Nephron (organoid): ENCODE results near the gene WSB2.
"Not testable (repeated sequence)": the region's sequence is repeated elsewhere in the genome, so short reads cannot be mapped to it uniquely, and the experiment has no call there.

ENCODE experiments used
- H3K27ac Mint-ChIP-seq, 3 experiments: 2 replicates each; pipeline ENCODE4 v1.8.0; 2020; ENCODE audit warnings: mixed read lengths in 3 of 3, mild to moderate bottlenecking in 2 of 3, moderate library complexity in 1 of 3
- H3K27me3 Mint-ChIP-seq: 2 replicates; pipeline ENCODE4 v1.8.0; 2021; ENCODE audit warnings: low read depth, mild to moderate bottlenecking, moderate library complexity, mixed read lengths
- H3K36me3 Mint-ChIP-seq: 2 replicates; pipeline ENCODE4 v1.8.0; 2020; ENCODE audit warnings: low read depth, mixed read lengths
- H3K4me1 Mint-ChIP-seq: 2 replicates; pipeline ENCODE4 v1.8.0; 2020; ENCODE audit warnings: mixed read lengths
- H3K4me3 Mint-ChIP-seq, 3 experiments: 2 replicates each; pipeline ENCODE4 v1.8.0; 2020; ENCODE audit warnings: mild to moderate bottlenecking in 3 of 3, mixed read lengths in 3 of 3, moderate library complexity in 2 of 3
- H3K9me3 Mint-ChIP-seq: 2 replicates; pipeline ENCODE4 v1.8.0; 2020; ENCODE audit warnings: mixed read lengths
- CTCF ChIP-seq, 3 experiments: fragments of 200-600 bp; sonication (generic); IDR thresholded peaks; one replicate each; pipeline ENCODE4 v1.5.0; 2021; ENCODE audit warnings: antibody characterized with exemption in 3 of 3; ENCODE audit not compliant: unreplicated experiment in 3 of 3

WSB2 gene

GRCh38 chr12:118029166-118029565, 31.8 kb downstream of the WSB2 start:
- H3K27me3 Mint-ChIP-seq = no peaks in the 10 kb centered on the region
- no peak for TF ChIP-seq CTCF (IDR thresholded peaks at IDR 0.05; ENCODE audit: unreplicated experiment in 3 of 3)
- peaks cover 61% of the 10 kb centered on the region for H3K36me3 Mint-ChIP-seq
- H3K9me3 Mint-ChIP-seq = no peaks in the 10 kb centered on the region
- H3K4me3 Mint-ChIP-seq = no peak overlapping the region
- no peaks in the 10 kb centered on the region for H3K4me1 Mint-ChIP-seq
- no peak overlapping the region for H3K27ac Mint-ChIP-seq

DNA sequence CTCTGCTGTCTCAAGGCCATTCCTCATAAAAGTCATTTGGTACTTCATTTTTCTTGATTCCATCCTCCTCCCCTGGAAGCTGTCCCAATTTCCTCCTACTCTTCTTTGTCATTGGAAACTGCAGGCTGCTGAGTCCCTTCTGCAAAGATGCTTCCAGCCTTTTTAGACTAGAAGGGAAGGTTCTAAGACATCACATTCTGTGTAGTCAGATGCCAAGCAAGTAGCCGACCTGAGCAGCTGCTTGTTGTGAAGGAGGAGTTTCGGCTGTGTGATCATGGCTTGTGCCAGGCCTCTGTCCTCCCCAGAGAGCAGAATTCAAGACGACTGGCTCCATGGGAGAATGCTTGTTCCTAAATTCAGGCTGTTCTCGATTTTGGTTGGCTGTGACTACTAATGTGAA, 35.8 kb downstream of the WSB2 start:
- Mint-ChIP-seq H3K9me3 (no peaks in the 10 kb centered on the region), H3K27ac (no peak overlapping the region), H3K4me3 (no peak overlapping the region)

DNA sequence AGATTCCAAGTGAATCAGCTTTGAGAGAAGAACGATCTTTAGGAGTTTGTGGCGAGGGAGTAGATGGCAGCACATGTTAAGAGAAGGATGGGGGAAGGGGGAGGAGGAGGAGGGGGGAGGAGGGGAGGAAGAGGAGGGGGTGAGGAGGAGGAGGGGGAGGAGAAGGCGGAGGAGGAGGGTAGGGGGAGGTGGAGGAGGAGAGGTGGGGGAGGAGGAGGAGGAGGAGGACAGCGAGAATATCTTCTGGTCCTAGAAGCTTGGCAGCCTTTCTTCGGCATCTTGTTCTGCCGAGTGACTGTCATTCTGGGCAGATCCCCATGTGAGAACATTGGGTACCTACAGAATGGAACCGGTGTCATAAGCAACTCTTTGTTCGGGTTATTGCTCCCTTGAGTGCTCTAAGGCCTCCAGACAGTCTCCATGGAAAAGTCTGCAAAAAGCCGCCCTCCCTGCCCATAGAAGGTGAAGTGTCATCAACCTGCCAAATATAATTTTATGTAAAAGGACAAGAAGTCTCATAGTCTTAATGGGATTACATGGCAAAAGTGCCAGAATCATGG, 37.6 kb downstream of the WSB2 start:
- H3K9me3 Mint-ChIP-seq = no peaks in the 10 kb centered on the region
- H3K4me1 Mint-ChIP-seq = no peaks in the 10 kb centered on the region
- H3K27me3 Mint-ChIP-seq = no peaks in the 10 kb centered on the region
- no peak for TF ChIP-seq CTCF (IDR thresholded peaks at IDR 0.05; ENCODE audit: unreplicated experiment in 3 of 3)
- no peak overlapping the region for H3K27ac Mint-ChIP-seq
- H3K36me3 Mint-ChIP-seq = peaks cover 69% of the 10 kb centered on the region
- no peak overlapping the region for H3K4me3 Mint-ChIP-seq

More for the DNA sequence above, 35.8 kb downstream of the WSB2 start:
- TF ChIP-seq CTCF (IDR thresholded peaks at IDR 0.05; ENCODE audit: unreplicated experiment in 3 of 3) = no peak
- Mint-ChIP-seq H3K36me3 (peaks cover 70% of the 10 kb centered on the region), H3K27me3 (no peaks in the 10 kb centered on the region), H3K4me1 (no peaks in the 10 kb centered on the region)

- H3K27ac Mint-ChIP-seq = no peak overlapping the region
- H3K9me3 Mint-ChIP-seq = no peaks in the 10 kb centered on the region
- TF ChIP-seq CTCF (IDR thresholded peaks at IDR 0.05; ENCODE audit: unreplicated experiment in 3 of 3) = no peak
- peaks cover 66% of the 10 kb centered on the region for H3K36me3 Mint-ChIP-seq
- peaks cover 4% of the 10 kb centered on the region for H3K4me1 Mint-ChIP-seq
- no peaks in the 10 kb centered on the region for H3K27me3 Mint-ChIP-seq
- H3K4me3 Mint-ChIP-seq = no peak overlapping the region
Observed at GRCh38 chr12:118022728-118023109, 38.3 kb downstream of the WSB2 start.

DNA sequence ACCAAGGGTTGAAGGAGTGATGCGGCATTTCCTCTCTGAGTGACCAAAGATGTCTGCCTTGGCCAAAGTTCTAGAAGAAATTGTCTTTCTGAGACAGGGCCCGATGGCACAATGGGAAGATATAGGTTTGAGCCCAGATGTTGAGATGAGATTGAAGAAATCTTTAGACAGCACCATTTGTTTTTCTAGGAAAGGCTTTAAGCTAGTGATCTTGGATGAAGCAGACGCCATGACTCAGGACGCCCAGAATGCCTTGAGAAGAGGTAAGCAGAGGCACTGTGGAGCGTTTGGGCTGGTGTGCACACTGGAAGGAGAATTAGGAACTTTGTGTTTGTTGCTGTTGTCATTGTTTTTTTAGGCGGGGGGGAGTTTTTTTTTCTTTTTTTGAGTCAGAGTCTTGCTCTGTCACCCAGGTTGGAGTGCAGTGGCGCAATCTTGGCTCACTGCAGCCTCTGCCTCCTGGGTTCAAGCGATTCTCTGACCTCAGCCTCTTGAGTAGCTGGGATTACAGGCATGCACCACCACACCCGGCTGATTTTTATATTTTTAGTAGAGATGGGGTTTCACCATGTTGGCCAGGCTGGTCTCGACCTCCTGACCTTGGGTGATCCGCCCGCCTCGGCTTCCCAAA, 38.8 kb downstream of the WSB2 start:
- not testable (repeated sequence) for H3K9me3 Mint-ChIP-seq, H3K27me3 Mint-ChIP-seq, H3K4me1 Mint-ChIP-seq, H3K27ac Mint-ChIP-seq, H3K4me3 Mint-ChIP-seq
- H3K36me3 Mint-ChIP-seq = peaks cover 64% of the 10 kb centered on the region

DNA sequence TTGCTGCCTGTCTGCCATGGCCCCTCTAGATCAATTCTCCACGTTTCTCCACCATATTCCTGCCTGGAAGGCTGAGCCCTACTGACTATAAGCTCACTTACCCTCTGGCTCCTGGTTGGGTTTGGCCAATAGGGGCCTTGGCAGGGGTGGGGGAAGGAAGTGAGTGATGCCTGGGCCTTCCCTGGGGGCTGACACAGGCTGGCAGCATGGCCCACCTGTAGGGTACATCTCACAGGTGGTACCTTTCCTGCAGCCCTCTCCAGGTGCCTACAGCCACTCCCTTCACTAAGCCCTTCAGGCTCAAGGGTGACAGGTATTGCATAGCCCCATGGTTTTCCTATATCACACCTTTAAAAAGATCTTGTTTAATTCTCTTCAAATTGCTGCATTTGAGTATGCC, 40.9 kb downstream of the WSB2 start:
- TF ChIP-seq CTCF (IDR thresholded peaks at IDR 0.05; ENCODE audit: unreplicated experiment in 3 of 3) = no peak
- H3K4me1 Mint-ChIP-seq = peaks cover 12% of the 10 kb centered on the region
- H3K9me3 Mint-ChIP-seq = no peaks in the 10 kb centered on the region
- H3K27ac Mint-ChIP-seq = no peak overlapping the region
- H3K4me3 Mint-ChIP-seq = peak overlapping the region; percentile 44 to 56 (median 50)
- peaks cover 47% of the 10 kb centered on the region for H3K36me3 Mint-ChIP-seq
- no peaks in the 10 kb centered on the region for H3K27me3 Mint-ChIP-seq
